Choroid plexus epithelial cell (primary cell): ENCODE results near the gene SETBP1.
A peak's percentile ranks its signal among the peaks of the same experiment; 100 is the strongest.

Source experiments
- DNase-seq: peaks from one replicate; pipeline ENCODE4 v3.0.0-alpha.2; 2010; ENCODE audit warnings: low read depth
- H3K4me3 ChIP-seq: 2 replicates; pipeline ENCODE4 v1.5.1; 2011; ENCODE audit warnings: low read depth, mild to moderate bottlenecking, control low read depth, low read length, moderate library complexity
- CTCF ChIP-seq: conservative IDR thresholded peaks from 2 replicates; pipeline ENCODE4 v1.5.1; 2011; ENCODE audit warnings: low read depth, mild to moderate bottlenecking, control low read depth, inconsistent platforms, low read length, moderate library complexity

SETBP1 gene

GRCh38 chr18:44818668-44819403, 138.1 kb downstream of the SETBP1 start:
- no peak for TF ChIP-seq CTCF
- no peak overlapping the region for H3K4me3 ChIP-seq
- DNase-seq: peak; percentile 10

- no peak overlapping the region for H3K4me3 ChIP-seq
- DNase-seq: no peak
- TF ChIP-seq CTCF: no peak
These were observed 139.3 kb downstream of the SETBP1 start for GRCh38 chr18:44819944-44820510.

GRCh38 chr18:44821924-44822323, 141.2 kb downstream of the SETBP1 start:
- H3K4me3 ChIP-seq: no peak overlapping the region
- no peak for DNase-seq
- no peak for TF ChIP-seq CTCF

- no peak for TF ChIP-seq CTCF
- no peak overlapping the region for H3K4me3 ChIP-seq
- DNase-seq: no peak
These were observed 142.6 kb downstream of the SETBP1 start for GRCh38 chr18:44823286-44823685.

- peak; percentile 26 for DNase-seq
- no peak overlapping the region for H3K4me3 ChIP-seq
- TF ChIP-seq CTCF: no peak
These were observed 143.1 kb downstream of the SETBP1 start for GRCh38 chr18:44823782-44824181.

- no peak overlapping the region for H3K4me3 ChIP-seq
- no peak for TF ChIP-seq CTCF
- DNase-seq: no peak
These were observed 144.2 kb downstream of the SETBP1 start for GRCh38 chr18:44824884-44825283.
